Natural killer cell (primary cell): ENCODE results near the gene NAA38. TPM values are rescaled to one million over a fixed set of nuclear protein-coding genes. Genes with fewer than 3 reads are reported as not detected.

Experiments used
- ATAC-seq, 3 donors: fragments of 150-1000 bp in 2 of 3; fragments of 200-7000 bp in 1 of 3; cut with Tn5 transposase; 1 replicate in 1 of 3; 2 replicates in 2 of 3; pipeline ENCODE4 v1.10.0; 2021; ENCODE audit warnings: mild to moderate bottlenecking in 2 of 3, moderate library complexity in 2 of 3
- DNase-seq, 2 donors: peaks; one replicate each; pipeline versions ENCODE4 v3.0.0 to v3.0.0-alpha.2; 2013 to 2021; ENCODE audit warnings: mixed read lengths in 1 of 2
- H3K27ac ChIP-seq: one replicate; pipeline ENCODE4 v1.5.1; 2013; ENCODE audit warnings: mild to moderate bottlenecking, low read length
- H3K27me3 ChIP-seq: one replicate; pipeline ENCODE4 v1.6.1; 2013; ENCODE audit warnings: low read length; ENCODE audit not compliant: control insufficient read depth, insufficient read depth
- H3K36me3 ChIP-seq: one replicate; pipeline ENCODE4 v1.6.1; 2013; ENCODE audit warnings: low read length; ENCODE audit not compliant: control insufficient read depth, insufficient read depth
- H3K4me1 ChIP-seq: one replicate; pipeline ENCODE4 v1.6.1; 2013; ENCODE audit warnings: low read length; ENCODE audit not compliant: control insufficient read depth, insufficient read depth
- H3K4me3 ChIP-seq: one replicate; pipeline ENCODE4 v1.5.1; 2013; ENCODE audit warnings: low read length
- H3K9me3 ChIP-seq: one replicate; pipeline ENCODE4 v1.6.1; 2013; ENCODE audit warnings: low read length; ENCODE audit not compliant: control insufficient read depth, insufficient read depth
- H3K27ac Mint-ChIP-seq, 2 donors: one replicate each; pipeline ENCODE4 v1.8.0; 2022; ENCODE audit warnings: mild to moderate bottlenecking in 2 of 2, mixed read lengths in 2 of 2, moderate library complexity in 1 of 2
- H3K27me3 Mint-ChIP-seq, 2 donors: one replicate each; pipeline ENCODE4 v1.8.0; 2022; ENCODE audit warnings: low read depth in 2 of 2, mixed read lengths in 2 of 2
- H3K36me3 Mint-ChIP-seq: one replicate; pipeline ENCODE4 v1.8.0; 2022; ENCODE audit warnings: mixed read lengths
- H3K4me1 Mint-ChIP-seq, 2 donors: one replicate each; pipeline ENCODE4 v1.8.0; 2022; ENCODE audit warnings: mixed read lengths in 2 of 2
- H3K4me3 Mint-ChIP-seq: one replicate; pipeline ENCODE4 v1.8.0; 2022; ENCODE audit warnings: mild to moderate bottlenecking, moderate library complexity, mixed read lengths
- H3K9me3 Mint-ChIP-seq, 2 donors: one replicate each; pipeline ENCODE4 v1.8.0; 2022; ENCODE audit warnings: mixed read lengths in 2 of 2
- CTCF ChIP-seq: fragments of 200-600 bp; IDR thresholded peaks from one replicate; pipeline ENCODE4 v1.8.0; 2022; ENCODE audit warnings: antibody characterized with exemption
- WGBS: methylation state at CpG from one replicate; pipeline ENCODE4 v1.1.7; 2013; ENCODE audit warnings: missing lambda C conversion rate; ENCODE audit not compliant: insufficient coverage; 5-methylcytosine and 5-hydroxymethylcytosine counted together
- intact Hi-C: fragments of 100-400 bp; cut with micrococcal nuclease; formaldehyde crosslinking; loops from one replicate; pipeline ENCODE4 v1.14.2; 2022
- total RNA-seq, 4 donors: library from RNA; stranded (reverse); fragments of 120-200 nt in 1 of 4; gene quantifications; one replicate each; pipeline versions ENCODE4 v1.2.3 to v1.2.4, GENCODE V29; 2013 to 2022

The NAA38 gene
- total RNA-seq, 3 donors from 2014 or later (not counting 1 experiment from before 2014, with no cell fraction given) = 35.9 to 40.3 (median 37.3) TPM

- peaks cover 25 to 46% of the 10 kb centered on the region in 2 donors for H3K4me1 Mint-ChIP-seq
Measured at GRCh38 chr17:7833011-7833794, 24.2 kb downstream of the NAA38 start.

GRCh38 chr17:7832431-7832830 is 24.9 kb downstream of the NAA38 start:
- intact Hi-C loops = no loop called here

More at GRCh38 chr17:7833011-7833794, 24.2 kb downstream of the NAA38 start:
- no peak for TF ChIP-seq CTCF
- Histone ChIP-seq H3K9me3 (no peaks in the 10 kb centered on the region), H3K36me3 (no peaks in the 10 kb centered on the region), H3K27me3 (no peaks in the 10 kb centered on the region), H3K27ac (no peak overlapping the region), H3K4me3 (peak overlapping the region; percentile 59), H3K4me1 (peaks cover 35% of the 10 kb centered on the region)
- 61% methylated on average over 19 of the region's 19 CpGs for WGBS
- intact Hi-C loops = no loop called here
- Mint-ChIP-seq H3K27me3 (peaks cover 0 to 12% of the 10 kb centered on the region in 2 donors), H3K9me3 (no peaks in the 10 kb centered on the region), H3K27ac (peak overlapping the region; percentile 97 to 100), H3K36me3 (no peaks in the 10 kb centered on the region), H3K4me3 (peak overlapping the region; percentile 88)
- peak in 1 of 2 donors; percentile 30 for DNase-seq
- ATAC-seq = no peak

GRCh38 chr17:7831233-7831632 is 26.1 kb downstream of the NAA38 start:
- Histone ChIP-seq H3K4me1 (peaks cover 21% of the 10 kb centered on the region), H3K27me3 (no peaks in the 10 kb centered on the region), H3K27ac (no peak overlapping the region), H3K36me3 (no peaks in the 10 kb centered on the region), H3K9me3 (no peaks in the 10 kb centered on the region), H3K4me3 (no peak overlapping the region)
- no peak overlapping the region for H3K27ac Mint-ChIP-seq
- no peak overlapping the region for H3K4me3 Mint-ChIP-seq
- DNase-seq (no peak), ATAC-seq (no peak)
- TF ChIP-seq CTCF = no peak
- intact Hi-C loops = no loop called here
- H3K4me1 Mint-ChIP-seq = peaks cover 9 to 29% of the 10 kb centered on the region in 2 donors
- 80% methylated on average over 7 of the region's 7 CpGs for WGBS
- H3K36me3 Mint-ChIP-seq = no peaks in the 10 kb centered on the region
- peaks cover 8 to 13% of the 10 kb centered on the region in 2 donors for H3K27me3 Mint-ChIP-seq
- no peaks in the 10 kb centered on the region for H3K9me3 Mint-ChIP-seq

More at GRCh38 chr17:7832431-7832830, 24.9 kb downstream of the NAA38 start:
- Mint-ChIP-seq H3K9me3 (no peaks in the 10 kb centered on the region), H3K36me3 (no peaks in the 10 kb centered on the region), H3K27ac (no peak overlapping the region), H3K27me3 (peaks cover 0 to 12% of the 10 kb centered on the region in 2 donors), H3K4me3 (no peak overlapping the region), H3K4me1 (peaks cover 21 to 41% of the 10 kb centered on the region in 2 donors)
- DNase-seq (no peak), ATAC-seq (no peak)
- no peaks in the 10 kb centered on the region for H3K27me3 ChIP-seq
- 88% methylated on average over 8 of the region's 10 CpGs for WGBS
- no peaks in the 10 kb centered on the region for H3K9me3 ChIP-seq
- H3K4me1 ChIP-seq = peaks cover 32% of the 10 kb centered on the region
- no peak overlapping the region for H3K27ac ChIP-seq
- H3K36me3 ChIP-seq = no peaks in the 10 kb centered on the region
- TF ChIP-seq CTCF = no peak
- no peak overlapping the region for H3K4me3 ChIP-seq
